HepG2 (cell line): ENCODE data around the gene HPCAL1. TPM values are rescaled to one million over a fixed set of nuclear protein-coding genes. Genes with fewer than 3 reads are reported as not detected.
A peak's percentile ranks its signal among the peaks of the same experiment; 100 is the strongest.

Experiments used
- CBX1 ChIP-seq: IDR thresholded peaks from one replicate; pipeline ENCODE4 v1.6.1; 2016; ENCODE audit warnings: antibody characterized with exemption, low read depth
- MBD4 ChIP-seq: IDR thresholded peaks from 2 replicates; pipeline ENCODE4 v1.6.1; 2012; ENCODE audit warnings: low read length, inconsistent platforms, borderline replicate concordance
- POLR2AphosphoS5 ChIP-seq: IDR thresholded peaks from 2 replicates; pipeline ENCODE4 v1.6.1; 2012; ENCODE audit warnings: low read depth, low read length
- ZNF546 ChIP-seq: sonication (generic); formaldehyde crosslinking; conservative IDR thresholded peaks from 2 replicates; pipeline ENCODE4 v1.8.1; 2023; ENCODE audit warnings: mild to moderate bottlenecking, missing genetic modification reagents
- polyA plus RNA-seq, 8 experiments: library from polyadenylated mRNA; depleted of rRNA in 3 of 8; stranded (reverse) in 7 of 8; unstranded in 1 of 8; fragments of >200 nt; fragmentation: Illumina TruSeq in 4 of 8; extraction: Trizol in 4 of 8; gene quantifications; 2 replicates each; pipeline versions ENCODE4 v1.2.1 to v1.2.3, GENCODE V29; 2011 to 2016; ENCODE audit warnings: low read depth in 4 of 8, missing spikeins in 1 of 8, mixed read lengths in 1 of 8; ENCODE audit not compliant: insufficient read depth in 1 of 8
- total RNA-seq, 5 experiments: library from RNA; depleted of rRNA; stranded (reverse); fragments of >200 nt; fragmentation: Illumina TruSeq; extraction: Trizol; gene quantifications; 2 replicates each; pipeline ENCODE4 v1.2.3, GENCODE V29; 2016; ENCODE audit warnings: low read depth in 1 of 5
- TF ChIP-seq, protein P1 (sequence below): sonication (generic); formaldehyde crosslinking; IDR thresholded peaks from 2 replicates; pipeline ENCODE4 v1.4.0; 2020; ENCODE audit warnings: mild to moderate bottlenecking, missing genetic modification reagents
- TF ChIP-seq, protein P2 (sequence below), 2 experiments: sonication (generic) in 1 of 2; formaldehyde crosslinking in 1 of 2; IDR thresholded peaks; 2 replicates each; pipeline versions ENCODE4 v1.4.0 to v1.6.1; 2018 to 2020; ENCODE audit warnings: missing genetic modification reagents in 2 of 2, borderline replicate concordance in 1 of 2, low read depth in 1 of 2, mild to moderate bottlenecking in 1 of 2, missing biosample characterization in 1 of 2
- TF ChIP-seq, protein P3 (sequence below): sonication (generic); formaldehyde crosslinking; IDR thresholded peaks from 2 replicates; pipeline ENCODE4 v1.5.0; 2020; ENCODE audit warnings: mild to moderate bottlenecking, missing genetic modification reagents, borderline replicate concordance

HPCAL1 gene
- total and polyA plus RNA-seq, 2 of the 13 experiments (the other 11 are each of a cell fraction or from before 2014, with no cell fraction given) = 29.5 to 29.9 TPM

DNA sequence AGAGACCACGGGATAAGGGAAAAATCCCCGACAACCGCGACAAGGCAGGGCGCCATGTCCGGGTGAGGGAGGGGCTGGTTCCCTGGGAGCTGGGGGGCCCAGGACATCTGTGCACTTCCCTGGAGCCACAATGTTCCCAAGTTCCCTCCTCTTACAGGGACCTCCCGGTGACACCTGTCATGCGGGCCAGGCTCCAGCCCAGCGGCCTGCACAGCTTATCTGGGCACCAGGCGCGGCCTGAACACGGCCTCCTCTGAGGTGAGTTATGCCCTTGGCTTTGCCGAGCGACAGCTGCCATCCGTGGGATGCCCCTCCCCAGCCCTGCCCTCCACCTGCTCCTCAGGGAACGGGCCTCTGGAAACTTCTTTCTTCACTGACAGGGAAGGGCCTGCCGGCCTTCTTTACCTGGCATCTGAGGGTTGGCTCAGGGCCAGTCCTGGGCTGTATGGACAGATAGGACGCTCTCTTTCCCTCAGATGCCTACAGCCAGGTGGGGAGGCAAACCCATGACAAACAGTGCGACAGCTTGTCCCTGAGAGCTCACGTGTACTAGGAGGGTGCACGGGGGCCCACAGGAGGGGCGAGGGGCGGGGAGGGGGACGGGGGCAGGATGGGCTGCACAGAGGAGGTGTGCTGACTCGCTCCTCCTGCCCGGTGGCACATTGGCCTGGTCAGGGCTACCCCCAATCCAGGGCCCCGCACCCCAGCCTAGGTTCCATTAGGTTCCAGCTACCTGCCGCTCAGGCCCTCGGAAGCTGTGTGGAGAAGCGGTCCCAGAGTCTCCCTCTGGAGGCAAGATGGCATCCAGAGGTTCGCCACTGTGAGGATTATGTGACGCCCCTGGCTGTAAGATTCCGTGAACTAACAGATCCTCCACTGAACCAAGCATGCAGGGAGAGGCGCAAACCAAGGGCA lies 34.9 kb upstream of the HPCAL1 start (continued):
- TF ChIP-seq, protein P1, sequence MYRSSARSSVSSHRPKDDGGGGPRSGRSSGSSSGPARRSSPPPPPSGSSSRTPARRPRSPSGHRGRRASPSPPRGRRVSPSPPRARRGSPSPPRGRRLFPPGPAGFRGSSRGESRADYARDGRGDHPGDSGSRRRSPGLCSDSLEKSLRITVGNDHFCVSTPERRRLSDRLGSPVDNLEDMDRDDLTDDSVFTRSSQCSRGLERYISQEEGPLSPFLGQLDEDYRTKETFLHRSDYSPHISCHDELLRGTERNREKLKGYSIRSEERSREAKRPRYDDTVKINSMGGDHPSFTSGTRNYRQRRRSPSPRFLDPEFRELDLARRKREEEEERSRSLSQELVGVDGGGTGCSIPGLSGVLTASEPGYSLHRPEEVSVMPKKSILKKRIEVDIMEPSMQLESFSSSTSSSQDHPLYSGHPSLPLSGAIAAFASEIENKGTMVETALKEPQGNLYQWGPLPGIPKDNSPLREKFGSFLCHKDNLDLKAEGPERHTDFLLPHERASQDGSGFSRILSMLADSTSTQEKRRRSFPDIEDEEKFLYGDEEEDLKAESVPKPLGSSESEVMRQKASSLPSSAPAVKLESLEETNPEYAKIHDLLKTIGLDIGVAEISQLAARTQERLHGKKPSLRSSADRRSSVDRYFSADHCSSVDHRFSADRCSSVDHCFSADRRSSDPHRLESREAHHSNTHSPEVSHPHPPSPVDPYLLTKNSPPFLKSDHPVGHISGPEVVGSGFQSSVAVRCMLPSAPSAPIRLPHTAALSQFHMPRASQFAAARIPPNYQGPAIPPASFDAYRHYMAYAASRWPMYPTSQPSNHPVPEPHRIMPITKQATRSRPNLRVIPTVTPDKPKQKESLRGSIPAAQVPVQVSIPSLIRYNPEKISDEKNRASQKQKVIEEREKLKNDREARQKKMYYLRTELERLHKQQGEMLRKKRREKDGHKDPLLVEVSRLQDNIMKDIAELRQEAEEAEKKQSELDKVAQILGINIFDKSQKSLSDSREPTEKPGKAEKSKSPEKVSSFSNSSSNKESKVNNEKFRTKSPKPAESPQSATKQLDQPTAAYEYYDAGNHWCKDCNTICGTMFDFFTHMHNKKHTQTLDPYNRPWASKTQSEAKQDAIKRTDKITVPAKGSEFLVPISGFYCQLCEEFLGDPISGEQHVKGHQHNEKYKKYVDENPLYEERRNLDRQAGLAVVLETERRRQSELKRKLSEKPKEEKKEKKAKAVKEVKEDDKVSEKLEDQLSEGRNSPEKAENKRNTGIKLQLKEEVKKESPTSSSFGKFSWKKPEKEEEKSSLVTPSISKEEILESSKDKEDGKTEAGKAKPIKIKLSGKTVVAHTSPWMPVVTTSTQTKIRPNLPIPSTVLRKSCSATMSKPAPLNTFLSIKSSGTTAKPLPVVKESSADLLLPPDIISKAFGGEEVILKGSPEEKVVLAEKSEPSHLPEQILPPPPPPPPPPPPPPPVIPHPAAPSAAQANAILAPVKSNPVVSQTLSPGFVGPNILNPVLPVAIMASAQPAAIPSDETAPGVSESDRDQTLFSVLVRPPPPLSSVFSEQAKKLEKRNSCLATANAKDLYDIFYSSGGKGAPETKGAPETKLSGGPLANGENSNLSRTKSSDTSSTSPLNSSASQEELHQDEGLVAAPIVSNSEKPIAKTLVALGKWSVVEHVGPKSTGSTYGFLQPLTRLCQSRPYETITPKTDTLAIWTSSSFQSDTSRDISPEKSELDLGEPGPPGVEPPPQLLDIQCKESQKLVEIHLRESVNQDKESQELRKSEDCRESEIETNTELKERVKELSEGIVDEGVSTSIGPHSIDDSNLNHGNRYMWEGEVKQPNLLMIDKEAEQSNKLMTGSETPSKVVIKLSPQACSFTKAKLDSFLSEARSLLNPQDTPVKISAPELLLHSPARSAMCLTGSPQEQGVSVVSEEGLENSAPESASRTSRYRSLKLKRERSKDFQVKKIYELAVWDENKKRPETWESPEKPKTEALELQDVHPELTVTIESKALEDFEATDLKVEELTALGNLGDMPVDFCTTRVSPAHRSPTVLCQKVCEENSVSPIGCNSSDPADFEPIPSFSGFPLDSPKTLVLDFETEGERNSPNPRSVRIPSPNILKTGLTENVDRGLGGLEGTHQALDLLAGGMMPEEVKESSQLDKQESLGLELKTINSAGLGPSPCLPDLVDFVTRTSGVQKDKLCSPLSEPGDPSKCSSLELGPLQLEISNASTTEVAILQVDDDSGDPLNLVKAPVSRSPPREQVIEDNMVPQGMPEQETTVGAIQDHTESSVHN = no peak
- TF ChIP-seq ZNF546 (CRISPR knock-in tag) (no peak), CBX1 (no peak), POLR2AphosphoS5 (no peak), MBD4 (no peak)
- TF ChIP-seq, protein P2, sequence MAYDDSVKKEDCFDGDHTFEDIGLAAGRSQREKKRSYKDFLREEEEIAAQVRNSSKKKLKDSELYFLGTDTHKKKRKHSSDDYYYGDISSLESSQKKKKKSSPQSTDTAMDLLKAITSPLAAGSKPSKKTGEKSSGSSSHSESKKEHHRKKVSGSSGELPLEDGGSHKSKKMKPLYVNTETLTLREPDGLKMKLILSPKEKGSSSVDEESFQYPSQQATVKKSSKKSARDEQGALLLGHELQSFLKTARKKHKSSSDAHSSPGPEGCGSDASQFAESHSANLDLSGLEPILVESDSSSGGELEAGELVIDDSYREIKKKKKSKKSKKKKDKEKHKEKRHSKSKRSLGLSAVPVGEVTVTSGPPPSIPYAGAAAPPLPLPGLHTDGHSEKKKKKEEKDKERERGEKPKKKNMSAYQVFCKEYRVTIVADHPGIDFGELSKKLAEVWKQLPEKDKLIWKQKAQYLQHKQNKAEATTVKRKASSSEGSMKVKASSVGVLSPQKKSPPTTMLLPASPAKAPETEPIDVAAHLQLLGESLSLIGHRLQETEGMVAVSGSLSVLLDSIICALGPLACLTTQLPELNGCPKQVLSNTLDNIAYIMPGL (CRISPR knock-in tag; IDR thresholded peaks at IDR 0.05; ENCODE audit: borderline replicate concordance in 1 of 2, low read depth in 1 of 2) = 0 out of 4 replicates have a peak, but pooled peaks of 1 of the 2 experiments have one; percentile 21
- TF ChIP-seq, protein P3, sequence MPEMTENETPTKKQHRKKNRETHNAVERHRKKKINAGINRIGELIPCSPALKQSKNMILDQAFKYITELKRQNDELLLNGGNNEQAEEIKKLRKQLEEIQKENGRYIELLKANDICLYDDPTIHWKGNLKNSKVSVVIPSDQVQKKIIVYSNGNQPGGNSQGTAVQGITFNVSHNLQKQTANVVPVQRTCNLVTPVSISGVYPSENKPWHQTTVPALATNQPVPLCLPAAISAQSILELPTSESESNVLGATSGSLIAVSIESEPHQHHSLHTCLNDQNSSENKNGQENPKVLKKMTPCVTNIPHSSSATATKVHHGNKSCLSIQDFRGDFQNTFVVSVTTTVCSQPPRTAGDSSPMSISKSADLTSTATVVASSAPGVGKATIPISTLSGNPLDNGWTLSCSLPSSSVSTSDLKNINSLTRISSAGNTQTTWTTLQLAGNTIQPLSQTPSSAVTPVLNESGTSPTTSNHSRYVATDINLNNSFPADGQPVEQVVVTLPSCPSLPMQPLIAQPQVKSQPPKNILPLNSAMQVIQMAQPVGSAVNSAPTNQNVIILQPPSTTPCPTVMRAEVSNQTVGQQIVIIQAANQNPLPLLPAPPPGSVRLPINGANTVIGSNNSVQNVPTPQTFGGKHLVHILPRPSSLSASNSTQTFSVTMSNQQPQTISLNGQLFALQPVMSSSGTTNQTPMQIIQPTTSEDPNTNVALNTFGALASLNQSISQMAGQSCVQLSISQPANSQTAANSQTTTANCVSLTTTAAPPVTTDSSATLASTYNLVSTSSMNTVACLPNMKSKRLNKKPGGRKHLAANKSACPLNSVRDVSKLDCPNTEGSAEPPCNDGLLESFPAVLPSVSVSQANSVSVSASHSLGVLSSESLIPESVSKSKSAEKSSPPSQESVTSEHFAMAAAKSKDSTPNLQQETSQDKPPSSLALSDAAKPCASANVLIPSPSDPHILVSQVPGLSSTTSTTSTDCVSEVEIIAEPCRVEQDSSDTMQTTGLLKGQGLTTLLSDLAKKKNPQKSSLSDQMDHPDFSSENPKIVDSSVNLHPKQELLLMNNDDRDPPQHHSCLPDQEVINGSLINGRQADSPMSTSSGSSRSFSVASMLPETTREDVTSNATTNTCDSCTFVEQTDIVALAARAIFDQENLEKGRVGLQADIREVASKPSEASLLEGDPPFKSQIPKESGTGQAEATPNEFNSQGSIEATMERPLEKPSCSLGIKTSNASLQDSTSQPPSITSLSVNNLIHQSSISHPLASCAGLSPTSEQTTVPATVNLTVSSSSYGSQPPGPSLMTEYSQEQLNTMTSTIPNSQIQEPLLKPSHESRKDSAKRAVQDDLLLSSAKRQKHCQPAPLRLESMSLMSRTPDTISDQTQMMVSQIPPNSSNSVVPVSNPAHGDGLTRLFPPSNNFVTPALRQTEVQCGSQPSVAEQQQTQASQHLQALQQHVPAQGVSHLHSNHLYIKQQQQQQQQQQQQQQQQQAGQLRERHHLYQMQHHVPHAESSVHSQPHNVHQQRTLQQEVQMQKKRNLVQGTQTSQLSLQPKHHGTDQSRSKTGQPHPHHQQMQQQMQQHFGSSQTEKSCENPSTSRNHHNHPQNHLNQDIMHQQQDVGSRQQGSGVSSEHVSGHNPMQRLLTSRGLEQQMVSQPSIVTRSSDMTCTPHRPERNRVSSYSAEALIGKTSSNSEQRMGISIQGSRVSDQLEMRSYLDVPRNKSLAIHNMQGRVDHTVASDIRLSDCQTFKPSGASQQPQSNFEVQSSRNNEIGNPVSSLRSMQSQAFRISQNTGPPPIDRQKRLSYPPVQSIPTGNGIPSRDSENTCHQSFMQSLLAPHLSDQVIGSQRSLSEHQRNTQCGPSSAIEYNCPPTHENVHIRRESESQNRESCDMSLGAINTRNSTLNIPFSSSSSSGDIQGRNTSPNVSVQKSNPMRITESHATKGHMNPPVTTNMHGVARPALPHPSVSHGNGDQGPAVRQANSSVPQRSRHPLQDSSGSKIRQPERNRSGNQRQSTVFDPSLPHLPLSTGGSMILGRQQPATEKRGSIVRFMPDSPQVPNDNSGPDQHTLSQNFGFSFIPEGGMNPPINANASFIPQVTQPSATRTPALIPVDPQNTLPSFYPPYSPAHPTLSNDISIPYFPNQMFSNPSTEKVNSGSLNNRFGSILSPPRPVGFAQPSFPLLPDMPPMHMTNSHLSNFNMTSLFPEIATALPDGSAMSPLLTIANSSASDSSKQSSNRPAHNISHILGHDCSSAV = no peak
